ENCODE results near the gene ELMO1. TPM values are rescaled to one million over a fixed set of nuclear protein-coding genes. Genes with fewer than 3 reads are reported as not detected.

ELMO1 gene
- total RNA-seq, 1 donor from 2014 or later, result not detected

GRCh38 chr7:36939816-36940215 lies 508.8 kb downstream of the ELMO1 start:
- DNase-seq (ENCODE audit: extremely low spot score, unreplicated experiment), result no peak
- peaks cover 4% of the 10 kb centered on the region for H3K27me3 Mint-ChIP-seq (ENCODE audit: unreplicated experiment)

GRCh38 chr7:36937754-36938563 lies 510.7 kb downstream of the ELMO1 start:
- TF ChIP-seq, protein P1, sequence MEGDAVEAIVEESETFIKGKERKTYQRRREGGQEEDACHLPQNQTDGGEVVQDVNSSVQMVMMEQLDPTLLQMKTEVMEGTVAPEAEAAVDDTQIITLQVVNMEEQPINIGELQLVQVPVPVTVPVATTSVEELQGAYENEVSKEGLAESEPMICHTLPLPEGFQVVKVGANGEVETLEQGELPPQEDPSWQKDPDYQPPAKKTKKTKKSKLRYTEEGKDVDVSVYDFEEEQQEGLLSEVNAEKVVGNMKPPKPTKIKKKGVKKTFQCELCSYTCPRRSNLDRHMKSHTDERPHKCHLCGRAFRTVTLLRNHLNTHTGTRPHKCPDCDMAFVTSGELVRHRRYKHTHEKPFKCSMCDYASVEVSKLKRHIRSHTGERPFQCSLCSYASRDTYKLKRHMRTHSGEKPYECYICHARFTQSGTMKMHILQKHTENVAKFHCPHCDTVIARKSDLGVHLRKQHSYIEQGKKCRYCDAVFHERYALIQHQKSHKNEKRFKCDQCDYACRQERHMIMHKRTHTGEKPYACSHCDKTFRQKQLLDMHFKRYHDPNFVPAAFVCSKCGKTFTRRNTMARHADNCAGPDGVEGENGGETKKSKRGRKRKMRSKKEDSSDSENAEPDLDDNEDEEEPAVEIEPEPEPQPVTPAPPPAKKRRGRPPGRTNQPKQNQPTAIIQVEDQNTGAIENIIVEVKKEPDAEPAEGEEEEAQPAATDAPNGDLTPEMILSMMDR (IDR thresholded peaks at IDR 0.05), result no peak
- no peaks in the 10 kb centered on the region for H3K4me1 Mint-ChIP-seq (ENCODE audit: unreplicated experiment)
- no peak overlapping the region for H3K4me3 Mint-ChIP-seq (ENCODE audit: unreplicated experiment)
- H3K9me3 Mint-ChIP-seq (ENCODE audit: unreplicated experiment), result peaks cover 33% of the 10 kb centered on the region
- H3K27me3 Mint-ChIP-seq (ENCODE audit: unreplicated experiment), result no peaks in the 10 kb centered on the region
- H3K36me3 Mint-ChIP-seq (ENCODE audit: unreplicated experiment), result no peaks in the 10 kb centered on the region
- DNase-seq (ENCODE audit: extremely low spot score, unreplicated experiment), result no peak
- H3K27ac Mint-ChIP-seq (ENCODE audit: unreplicated experiment), result no peak overlapping the region

More at GRCh38 chr7:36939816-36940215, 508.8 kb downstream of the ELMO1 start:
- no peaks in the 10 kb centered on the region for H3K4me1 Mint-ChIP-seq (ENCODE audit: unreplicated experiment)
- no peaks in the 10 kb centered on the region for H3K36me3 Mint-ChIP-seq (ENCODE audit: unreplicated experiment)
- no peak overlapping the region for H3K4me3 Mint-ChIP-seq (ENCODE audit: unreplicated experiment)
- no peak overlapping the region for H3K27ac Mint-ChIP-seq (ENCODE audit: unreplicated experiment)
- H3K9me3 Mint-ChIP-seq (ENCODE audit: unreplicated experiment), result peaks cover 30% of the 10 kb centered on the region
- TF ChIP-seq, protein P1 (IDR thresholded peaks at IDR 0.05), result no peak

GRCh38 chr7:36931892-36932291 lies 516.8 kb downstream of the ELMO1 start:
- no peak for DNase-seq (ENCODE audit: extremely low spot score, unreplicated experiment)
- Mint-ChIP-seq H3K4me3 (ENCODE audit: unreplicated experiment) (no peak overlapping the region), H3K9me3 (ENCODE audit: unreplicated experiment) (peaks cover 15% of the 10 kb centered on the region), H3K27ac (ENCODE audit: unreplicated experiment) (no peak overlapping the region), H3K36me3 (ENCODE audit: unreplicated experiment) (no peaks in the 10 kb centered on the region), H3K4me1 (ENCODE audit: unreplicated experiment) (no peaks in the 10 kb centered on the region), H3K27me3 (ENCODE audit: unreplicated experiment) (no peaks in the 10 kb centered on the region)
- TF ChIP-seq, protein P1 (IDR thresholded peaks at IDR 0.05), result no peak

DNA sequence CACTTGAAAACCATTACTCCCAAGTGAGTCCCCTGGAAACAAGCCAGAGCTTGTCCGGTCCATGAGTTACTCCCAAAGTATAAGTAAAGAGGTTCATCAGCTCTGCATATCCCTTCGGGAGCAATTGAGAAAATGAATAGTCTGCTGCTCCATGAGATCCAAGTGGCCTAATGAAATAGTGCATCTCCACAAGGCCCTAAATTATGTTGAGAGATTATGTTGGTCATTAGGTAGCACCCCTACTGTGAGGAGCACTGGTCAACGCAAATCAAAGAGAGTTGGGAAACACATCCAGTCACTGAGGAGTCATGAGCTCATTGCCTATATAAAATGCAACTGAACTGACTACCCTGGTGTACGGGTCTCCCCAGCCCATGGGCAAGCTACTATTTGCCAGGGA lies 518.9 kb downstream of the ELMO1 start:
- DNase-seq (ENCODE audit: extremely low spot score, unreplicated experiment), result no peak
- H3K4me3 Mint-ChIP-seq (ENCODE audit: unreplicated experiment), result no peak overlapping the region
- H3K9me3 Mint-ChIP-seq (ENCODE audit: unreplicated experiment), result peaks cover 3% of the 10 kb centered on the region
- H3K27me3 Mint-ChIP-seq (ENCODE audit: unreplicated experiment), result no peaks in the 10 kb centered on the region
- no peaks in the 10 kb centered on the region for H3K36me3 Mint-ChIP-seq (ENCODE audit: unreplicated experiment)
- TF ChIP-seq, protein P1 (IDR thresholded peaks at IDR 0.05), result no peak
- H3K4me1 Mint-ChIP-seq (ENCODE audit: unreplicated experiment), result no peaks in the 10 kb centered on the region
- H3K27ac Mint-ChIP-seq (ENCODE audit: unreplicated experiment), result no peak overlapping the region

- Mint-ChIP-seq H3K27me3 (ENCODE audit: unreplicated experiment) (no peaks in the 10 kb centered on the region), H3K4me1 (ENCODE audit: unreplicated experiment) (no peaks in the 10 kb centered on the region), H3K4me3 (ENCODE audit: unreplicated experiment) (no peak overlapping the region), H3K27ac (ENCODE audit: unreplicated experiment) (no peak overlapping the region), H3K9me3 (ENCODE audit: unreplicated experiment) (peaks cover 3% of the 10 kb centered on the region), H3K36me3 (ENCODE audit: unreplicated experiment) (no peaks in the 10 kb centered on the region)
- TF ChIP-seq, protein P1 (IDR thresholded peaks at IDR 0.05), result no peak
- DNase-seq (ENCODE audit: extremely low spot score, unreplicated experiment), result no peak
Measured at GRCh38 chr7:36928718-36929117, 519.9 kb downstream of the ELMO1 start.
